ENCODE results near the gene CC2D1A. TPM values are rescaled to one million over a fixed set of nuclear protein-coding genes. Genes with fewer than 3 reads are reported as not detected.

Gene CC2D1A
- total RNA-seq, 6 donors from 2014 or later, result 30.4 to 95.3 (median 35.3) TPM

DNA sequence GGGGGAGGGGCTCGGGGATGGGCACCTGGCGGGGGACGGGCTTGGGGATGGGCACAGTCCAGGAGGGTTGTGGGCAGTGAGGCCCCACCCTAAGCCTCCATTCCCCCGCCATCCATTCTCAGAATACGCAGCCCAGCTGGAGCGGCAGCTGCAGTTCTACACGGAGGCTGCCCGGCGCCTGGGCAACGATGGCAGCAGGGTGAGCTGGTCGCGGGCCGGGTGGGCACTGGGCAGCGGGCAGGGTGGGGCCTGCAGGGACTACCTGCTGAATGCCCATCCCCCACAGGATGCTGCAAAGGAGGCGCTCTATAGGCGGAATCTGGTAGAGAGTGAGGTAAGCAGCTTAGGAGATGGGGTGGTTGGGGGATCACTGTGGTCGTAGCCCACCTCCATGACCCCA is 24.0 kb downstream of the CC2D1A start:
- TF ChIP-seq, protein P1, sequence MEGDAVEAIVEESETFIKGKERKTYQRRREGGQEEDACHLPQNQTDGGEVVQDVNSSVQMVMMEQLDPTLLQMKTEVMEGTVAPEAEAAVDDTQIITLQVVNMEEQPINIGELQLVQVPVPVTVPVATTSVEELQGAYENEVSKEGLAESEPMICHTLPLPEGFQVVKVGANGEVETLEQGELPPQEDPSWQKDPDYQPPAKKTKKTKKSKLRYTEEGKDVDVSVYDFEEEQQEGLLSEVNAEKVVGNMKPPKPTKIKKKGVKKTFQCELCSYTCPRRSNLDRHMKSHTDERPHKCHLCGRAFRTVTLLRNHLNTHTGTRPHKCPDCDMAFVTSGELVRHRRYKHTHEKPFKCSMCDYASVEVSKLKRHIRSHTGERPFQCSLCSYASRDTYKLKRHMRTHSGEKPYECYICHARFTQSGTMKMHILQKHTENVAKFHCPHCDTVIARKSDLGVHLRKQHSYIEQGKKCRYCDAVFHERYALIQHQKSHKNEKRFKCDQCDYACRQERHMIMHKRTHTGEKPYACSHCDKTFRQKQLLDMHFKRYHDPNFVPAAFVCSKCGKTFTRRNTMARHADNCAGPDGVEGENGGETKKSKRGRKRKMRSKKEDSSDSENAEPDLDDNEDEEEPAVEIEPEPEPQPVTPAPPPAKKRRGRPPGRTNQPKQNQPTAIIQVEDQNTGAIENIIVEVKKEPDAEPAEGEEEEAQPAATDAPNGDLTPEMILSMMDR (IDR thresholded peaks at IDR 0.05), result no peak
- no peak for TF ChIP-seq EP300 (IDR thresholded peaks at IDR 0.05)
- TF ChIP-seq POLR2A (IDR thresholded peaks at IDR 0.05), result no peak
- TF ChIP-seq POLR2AphosphoS5 (IDR thresholded peaks at IDR 0.05), result no peak
- Histone ChIP-seq H3K36me3 (peaks cover 0 to 53% (median 22%) of the 10 kb centered on the region in 4 donors), H3K4me1 (peaks cover 0 to 12% (median 5%) of the 10 kb centered on the region in 4 donors), H3K27ac (no peak overlapping the region), H3K4me3 (no peak overlapping the region), H3K27me3 (no peaks in the 10 kb centered on the region), H3K9me3 (no peaks in the 10 kb centered on the region)
- ATAC-seq (ENCODE audit: low FRiP score in 2 of 2), result no peak
- DNase-seq, result peak in 1 of 2 donors; percentile 65
- WGBS, 2 donors, result 88% methylated on average over 10 of the region's 17 CpGs; no CpG with 5 or more reads in 1 of the 2 donors

DNA sequence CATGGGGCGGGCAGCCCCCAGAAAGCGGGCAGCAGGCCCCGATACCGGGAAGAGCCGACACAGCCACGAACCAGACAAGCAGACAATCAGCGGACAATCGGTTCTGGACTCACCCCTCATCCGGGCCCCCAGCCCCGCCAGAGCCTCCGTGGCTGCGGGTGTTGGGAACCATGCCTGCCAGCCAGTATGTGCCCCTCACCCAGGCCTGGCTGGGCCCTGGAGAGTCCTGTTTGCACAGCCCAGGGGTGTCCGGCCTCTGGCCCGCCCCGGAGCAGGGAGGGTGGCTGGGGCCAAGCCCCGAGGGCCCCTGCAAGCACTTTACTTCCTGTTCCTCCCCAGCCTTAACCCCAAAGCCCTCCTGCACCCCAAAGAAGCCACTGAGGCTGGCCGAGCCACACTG is 24.4 kb downstream of the CC2D1A start:
- H3K9me3 ChIP-seq, result no peaks in the 10 kb centered on the region
- H3K27ac ChIP-seq, result no peak overlapping the region
- no peak for TF ChIP-seq EP300 (IDR thresholded peaks at IDR 0.05)
- TF ChIP-seq, protein P1 (IDR thresholded peaks at IDR 0.05), result no peak
- TF ChIP-seq POLR2AphosphoS5 (IDR thresholded peaks at IDR 0.05), result no peak
- TF ChIP-seq POLR2A (IDR thresholded peaks at IDR 0.05), result no peak
- ATAC-seq (ENCODE audit: low FRiP score in 2 of 2) (no peak), DNase-seq (peak in 1 of 2 donors; percentile 65)
- 85 to 92% methylated on average over 2 to 17 of the region's 17 CpGs for WGBS, 2 donors
- peaks cover 0 to 49% (median 22%) of the 10 kb centered on the region in 4 donors for H3K36me3 ChIP-seq
- no peak overlapping the region for H3K4me3 ChIP-seq
- no peaks in the 10 kb centered on the region for H3K27me3 ChIP-seq
- H3K4me1 ChIP-seq, result peaks cover 0 to 12% (median 5%) of the 10 kb centered on the region in 4 donors

DNA sequence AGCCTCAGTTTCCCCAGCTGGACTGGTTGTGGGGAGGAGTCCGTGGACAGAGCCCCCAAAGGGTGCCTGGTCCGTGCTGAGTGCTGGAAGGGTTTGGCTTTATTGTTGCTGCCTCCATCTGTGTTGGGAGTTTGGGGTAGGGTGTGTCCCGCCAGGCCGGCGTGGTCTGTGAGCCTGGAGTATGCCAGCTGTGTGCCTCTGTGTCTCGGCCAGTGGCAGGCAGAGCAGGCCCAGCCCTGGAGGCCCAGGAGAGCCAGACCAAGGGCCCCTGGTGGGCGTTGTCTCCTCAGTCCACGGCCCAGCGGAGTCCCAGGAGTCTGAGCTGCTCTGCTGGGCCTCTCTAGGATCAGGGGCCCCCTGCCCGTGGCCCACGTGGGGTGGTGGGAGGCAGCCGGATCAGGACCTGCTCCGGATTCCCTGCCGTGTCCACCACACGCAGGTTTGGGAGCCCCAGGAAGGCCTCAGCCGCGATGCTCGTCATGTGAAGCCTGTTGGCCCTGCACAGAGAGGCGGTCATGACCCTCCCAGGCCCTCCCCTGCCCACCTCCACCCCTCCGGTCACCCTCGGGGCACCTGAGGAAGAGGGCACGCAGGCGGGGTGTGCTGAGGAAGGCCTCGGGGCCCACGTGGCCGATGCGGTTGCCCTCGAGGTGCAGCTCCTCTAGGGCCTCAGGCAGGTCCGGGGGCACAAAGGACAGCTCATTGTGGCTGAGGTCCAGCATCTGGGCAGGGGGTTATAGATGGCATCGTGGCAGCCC is 25.6 kb downstream of the CC2D1A start:
- Histone ChIP-seq H3K27ac (no peak overlapping the region), H3K4me1 (peaks cover 0 to 7% (median under 1%) of the 10 kb centered on the region in 4 donors), H3K4me3 (no peak overlapping the region), H3K9me3 (no peaks in the 10 kb centered on the region), H3K36me3 (peaks cover 0 to 40% (median 18%) of the 10 kb centered on the region in 4 donors), H3K27me3 (no peaks in the 10 kb centered on the region)
- TF ChIP-seq, protein P1 (IDR thresholded peaks at IDR 0.05), result no peak
- TF ChIP-seq POLR2A (IDR thresholded peaks at IDR 0.05) (no peak), POLR2AphosphoS5 (IDR thresholded peaks at IDR 0.05) (no peak), EP300 (IDR thresholded peaks at IDR 0.05) (no peak)
- 89 to 95% methylated on average over 4 to 20 of the region's 30 CpGs for WGBS, 2 donors
- DNase-seq (peak in 1 of 2 donors; percentile 73), ATAC-seq (ENCODE audit: low FRiP score in 2 of 2) (no peak)

DNA sequence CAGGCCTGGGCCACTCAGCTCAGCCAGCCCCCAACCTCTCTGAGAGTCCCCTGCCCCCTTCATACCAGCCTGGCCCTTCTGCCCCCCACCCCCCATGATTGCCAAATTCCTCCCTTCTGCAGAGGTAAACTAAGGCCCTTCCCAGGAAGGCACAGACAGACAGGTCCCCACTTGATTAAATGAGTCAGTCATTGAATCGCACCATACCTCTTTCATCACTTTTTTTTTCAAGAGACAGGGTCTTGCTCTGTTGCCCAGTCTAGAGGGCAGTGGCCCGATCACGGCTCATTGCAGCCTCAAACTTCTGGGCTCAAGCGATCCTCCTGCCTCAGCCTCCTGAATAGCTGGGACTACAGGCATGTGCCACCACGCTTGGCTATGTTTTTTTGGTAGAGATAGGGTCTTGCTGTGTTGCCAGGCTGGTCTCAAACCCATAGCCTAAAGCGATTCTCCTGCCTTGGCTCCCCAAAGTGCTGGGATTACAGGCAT is 26.2 kb downstream of the CC2D1A start:
- TF ChIP-seq POLR2AphosphoS5 (IDR thresholded peaks at IDR 0.05), result no peak
- no peak for TF ChIP-seq POLR2A (IDR thresholded peaks at IDR 0.05)
- no peak for TF ChIP-seq EP300 (IDR thresholded peaks at IDR 0.05)
- TF ChIP-seq, protein P1 (IDR thresholded peaks at IDR 0.05), result no peak
- 95 to 96% methylated on average over 6 of the region's 6 CpGs for WGBS, 2 donors
- ATAC-seq (ENCODE audit: low FRiP score in 2 of 2) (no peak), DNase-seq (no peak)
- Histone ChIP-seq H3K27me3 (no peaks in the 10 kb centered on the region), H3K9me3 (no peaks in the 10 kb centered on the region), H3K36me3 (peaks cover 0 to 34% (median 15%) of the 10 kb centered on the region in 4 donors), H3K4me1 (peaks cover 0 to under 1% (median 0%) of the 10 kb centered on the region in 4 donors), H3K4me3 (no peak overlapping the region), H3K27ac (no peak overlapping the region)

All from upper lobe of left lung (tissue), 6 donors.